Right lobe of liver (tissue), 6 donors: Measurements from ENCODE around the gene HNRNPA3. TPM values are rescaled to one million over a fixed set of nuclear protein-coding genes. Genes with fewer than 3 reads are reported as not detected.
"Not testable (repeated sequence)": the region's sequence is repeated elsewhere in the genome, so short reads cannot be mapped to it uniquely, and the experiment has no call there.

ENCODE experiments used
- ATAC-seq, 4 donors: fragments of 200-7000 bp; cut with Tn5 transposase; one replicate each; pipeline ENCODE4 v1.9.1; 2020; ENCODE audit warnings: mild to moderate bottlenecking in 4 of 4, moderate library complexity in 4 of 4
- DNase-seq, 3 donors: peaks; one replicate each; pipeline ENCODE4 v3.0.0-alpha.2; 2020
- H3K27ac ChIP-seq, 3 donors: fragments of 200-600 bp; one replicate each; pipeline ENCODE4 v1.8.0; 2022
- H3K27me3 ChIP-seq, 2 donors: fragments of 200-600 bp; one replicate each; pipeline ENCODE4 v1.8.0; 2022
- H3K36me3 ChIP-seq, 4 donors: fragments of 200-600 bp; sonication (generic) in 1 of 4; one replicate each; pipeline versions ENCODE4 v1.5.1 to v1.8.0; 2017 to 2022; ENCODE audit warnings: control low read depth in 1 of 4
- H3K4me1 ChIP-seq, 4 donors: fragments of 200-600 bp; sonication (generic) in 1 of 4; one replicate each; pipeline versions ENCODE4 v1.5.1 to v1.8.0; 2017 to 2022; ENCODE audit warnings: control low read depth in 1 of 4
- H3K4me3 ChIP-seq, 3 donors: fragments of 200-600 bp; one replicate each; pipeline ENCODE4 v1.8.0; 2022
- H3K9me3 ChIP-seq, 4 donors: fragments of 200-600 bp; sonication (generic) in 1 of 4; one replicate each; pipeline versions ENCODE4 v1.5.1 to v1.8.0; 2017 to 2022; ENCODE audit warnings: control low read depth in 1 of 4
- CTCF ChIP-seq, 4 donors: fragments of 200-600 bp in 3 of 4; fragments of 450-650 bp in 1 of 4; IDR thresholded peaks; one replicate each; pipeline versions ENCODE4 v1.5.1 to v1.8.0; 2016 to 2022; ENCODE audit warnings: antibody characterized with exemption in 4 of 4, mild to moderate bottlenecking in 2 of 4
- POLR2A ChIP-seq: fragments of 450-650 bp; IDR thresholded peaks from one replicate; pipeline ENCODE4 v1.6.1; 2017; ENCODE audit warnings: antibody characterized with exemption, mild to moderate bottlenecking
- WGBS: methylation state at CpG from one replicate; pipeline ENCODE4 v1.1.6; 2018; ENCODE audit warnings: low coverage, low lambda C conversion rate; ENCODE audit not compliant: insufficient coverage; ENCODE audit errors: missing lambda C conversion rate; 5-methylcytosine and 5-hydroxymethylcytosine counted together
- intact Hi-C, 2 donors: fragments of 100-400 bp; cut with DNase I; formaldehyde crosslinking; loops; one replicate each; pipeline versions ENCODE4 v1.11.2 to v1.14.1; 2022
- total RNA-seq, 6 experiments: library from RNA; depleted of rRNA in 2 of 6; stranded (reverse); fragments of >200 nt in 2 of 6; fragmentation: NEBNext Ultra II Directional in 3 of 6; extraction: Animal tissue kit (Norgen Biotek cat#: 25700) in 3 of 6; gene quantifications; one replicate each; pipeline versions ENCODE4 v1.1.0 to v1.2.4, GENCODE V29; 2016 to 2023
- donor health status: DM: no; HTN: yes; CAD: no.
- donor health status: DM: no; HTN: no; CAD: no.
- donor health status: DM: no; HTN: no; CAD: no.
- donor health status: DM: no; HTN: yes; CAD: no.
- donor health status: DM: no; HTN: yes; CAD: no.

The HNRNPA3 gene
- total RNA-seq, 6 experiments from 2014 or later = 22.4 to 70.4 (median 54.8) TPM

- intact Hi-C loops = loop anchor here in 1 of 2 donors (5.0 to 10.0 kb wide), 2 partner anchors 67 to 100 kb away; no protein-coding TSS in a partner anchor
- peak within 1 kb of the TSS; percentile 98 to 100 (median 100) for H3K27ac ChIP-seq
- H3K27me3 ChIP-seq = no peaks in the 10 kb centered on the region
- TF ChIP-seq POLR2A (peak; percentile 99), CTCF (IDR thresholded peaks at IDR 0.05) (peak; percentile 14 to 49 (median 36))
- WGBS = 3% methylated on average over 9 of the region's 66 CpGs
- peak; percentile 70 to 84 (median 74) for ATAC-seq
- DNase-seq = peak; percentile 96 to 97 (median 96)
- H3K36me3 ChIP-seq = no peaks in the 10 kb centered on the region
- H3K4me3 ChIP-seq = peak within 1 kb of the TSS; percentile 72 to 90 (median 82)
- no peaks in the 10 kb centered on the region for H3K9me3 ChIP-seq
- H3K4me1 ChIP-seq = peaks cover 0 to 37% (median 12%) of the 10 kb centered on the region in 4 donors
Measured at GRCh38 chr2:177264693-177265587, 52.3 kb downstream of the HNRNPA3 start, which contains the start of gene NFE2L2. Gene NFE2L2, minus strand, starts transcription at chr2:177264727. Its CDS starts 151 bp downstream, at chr2:177264576.

GRCh38 chr2:177265824-177266817, 53.5 kb downstream of the HNRNPA3 start:
- Histone ChIP-seq H3K36me3 (no peaks in the 10 kb centered on the region), H3K4me3 (peak overlapping the region in 2 of 3 donors; percentile 72 to 82), H3K4me1 (peaks cover 0 to 34% (median 10%) of the 10 kb centered on the region in 4 donors), H3K27me3 (no peaks in the 10 kb centered on the region), H3K9me3 (no peaks in the 10 kb centered on the region), H3K27ac (peak overlapping the region; percentile 98 to 100 (median 100))
- DNase-seq = no peak
- no peak for ATAC-seq
- WGBS = 0% methylated on average over 4 of the region's 4 CpGs
- intact Hi-C loops = loop anchor here in 1 of 2 donors (10.0 kb wide), 1 partner anchor 101 kb away; no protein-coding TSS in a partner anchor
- no peak for TF ChIP-seq POLR2A
- TF ChIP-seq CTCF (IDR thresholded peaks at IDR 0.05) = no peak

DNA sequence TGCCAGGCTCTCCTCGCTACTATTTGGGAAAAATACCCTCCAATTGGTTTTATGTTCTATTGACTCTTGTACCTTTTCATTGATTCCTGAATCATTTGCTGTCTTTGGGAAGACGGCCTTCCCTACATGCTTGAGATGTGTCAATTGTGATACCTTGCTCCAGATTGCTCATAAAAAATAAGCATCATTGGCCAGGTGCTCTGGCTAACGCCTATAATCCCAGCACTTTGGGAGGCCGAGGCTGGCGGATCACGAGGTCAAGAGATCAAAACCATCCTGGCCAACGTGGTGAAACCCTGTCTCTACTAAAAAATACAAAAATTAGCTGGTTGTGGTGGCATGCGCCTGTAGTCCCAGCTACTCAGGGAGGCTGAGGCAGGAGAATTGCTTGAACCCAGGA, 54.4 kb downstream of the HNRNPA3 start:
- H3K27me3 ChIP-seq, DNase-seq, H3K4me3 ChIP-seq, H3K36me3 ChIP-seq, H3K9me3 ChIP-seq, ATAC-seq: not testable (repeated sequence)
- WGBS = 63% methylated on average over 2 of the region's 8 CpGs
- Histone ChIP-seq H3K4me1 (peaks cover 0 to 34% (median 10%) of the 10 kb centered on the region in 4 donors), H3K27ac (peak overlapping the region in 2 of 3 donors; percentile 98 to 100)
- intact Hi-C loops = loop anchor here in 1 of 2 donors (10.0 kb wide), 1 partner anchor 102 kb away; no protein-coding TSS in a partner anchor

DNA sequence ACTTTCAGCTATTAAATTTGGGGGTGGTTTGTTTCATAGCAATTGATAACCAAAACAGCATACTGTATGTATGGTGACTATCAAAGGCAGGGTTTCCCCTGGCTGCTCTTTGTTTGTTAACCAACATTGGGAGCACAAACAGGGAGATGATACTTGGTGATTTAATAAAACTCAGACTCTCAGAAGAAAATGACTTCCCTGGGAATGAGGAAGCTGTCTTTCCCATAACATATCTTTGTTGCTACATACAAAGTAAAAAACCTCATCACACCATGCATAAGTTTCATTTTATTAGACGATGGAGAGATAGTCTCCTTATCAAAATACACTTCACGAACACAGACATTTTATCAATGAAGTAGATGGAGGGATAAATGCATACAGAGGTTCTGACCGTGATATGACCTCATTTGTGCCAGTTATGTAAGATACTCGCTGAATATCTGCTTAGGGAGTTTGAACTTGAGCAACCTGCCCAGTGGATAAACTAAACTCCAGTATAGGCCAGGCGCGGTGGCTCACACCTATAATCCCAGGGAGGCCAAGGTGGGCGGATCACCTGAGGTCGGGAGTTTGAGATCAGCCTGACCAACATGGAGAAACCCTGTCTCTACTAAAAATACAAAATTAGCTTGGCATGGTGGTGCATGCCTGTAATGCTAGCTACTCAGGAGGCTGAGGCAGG, 55.7 kb downstream of the HNRNPA3 start:
- Histone ChIP-seq H3K4me1 (peaks cover 0 to 44% (median 14%) of the 10 kb centered on the region in 4 donors), H3K4me3 (no peak overlapping the region), H3K36me3 (no peaks in the 10 kb centered on the region), H3K27me3 (no peaks in the 10 kb centered on the region), H3K9me3 (no peaks in the 10 kb centered on the region), H3K27ac (peak overlapping the region in 2 of 3 donors; percentile 22 to 100)
- intact Hi-C loops = loop anchor here in 1 of 2 donors (10.0 kb wide), 1 partner anchor 104 kb away; no protein-coding TSS in a partner anchor
- peak in 2 of 3 donors; percentile 64 to 75 for DNase-seq
- 28% methylated on average over 8 of the region's 8 CpGs for WGBS
- TF ChIP-seq POLR2A (no peak), CTCF (IDR thresholded peaks at IDR 0.05) (no peak)
- ATAC-seq = no peak
